ENCODE results near the gene GCDH.

GRCh38 chr19:12858041-12858928, 32.7 kb upstream of the GCDH start:
- TF ChIP-seq CTCF (IDR thresholded peaks at IDR 0.05), result no peak
- no peak for TF ChIP-seq POLR2A (IDR thresholded peaks at IDR 0.05)

Data from lower leg skin (tissue), 3 donors.